Natural killer cell treated with Interleukin-12 subunit alpha and Interleukin-12 subunit beta and Interleukin-15 and Interleukin-18, amount 100 ng/mL, for 72 hours (primary cell): ENCODE results near the gene DNAJC25. TPM values are rescaled to one million over a fixed set of nuclear protein-coding genes. Genes with fewer than 3 reads are reported as not detected.
"Not testable (repeated sequence)": the region's sequence is repeated elsewhere in the genome, so short reads cannot be mapped to it uniquely, and the experiment has no call there.

Experiments used
- ATAC-seq, 2 donors: fragments of 150-1000 bp; cut with Tn5 transposase in 1 of 2; sonication (Bioruptor Pico), chemical (Tn5 transposase) in 1 of 2; 2 replicates each; pipeline ENCODE4 v1.10.0; 2021
- DNase-seq: peaks from one replicate; pipeline ENCODE4 v3.0.0; 2022; ENCODE audit warnings: low spot score
- H3K27ac Mint-ChIP-seq, 2 donors: 1 replicate in 1 of 2; 2 replicates in 1 of 2; pipeline ENCODE4 v1.8.0; 2022; ENCODE audit warnings: mixed read lengths in 2 of 2, mild to moderate bottlenecking in 1 of 2, moderate library complexity in 1 of 2
- H3K27me3 Mint-ChIP-seq, 2 donors: 1 replicate in 1 of 2; 2 replicates in 1 of 2; pipeline ENCODE4 v1.8.0; 2022; ENCODE audit warnings: mixed read lengths in 2 of 2
- H3K36me3 Mint-ChIP-seq: one replicate; pipeline ENCODE4 v1.8.0; 2022; ENCODE audit warnings: mixed read lengths
- H3K4me1 Mint-ChIP-seq, 2 donors: 1 replicate in 1 of 2; 2 replicates in 1 of 2; pipeline ENCODE4 v1.8.0; 2022; ENCODE audit warnings: low read depth in 2 of 2, mixed read lengths in 2 of 2, mild to moderate bottlenecking in 1 of 2
- H3K4me3 Mint-ChIP-seq: one replicate; pipeline ENCODE4 v1.8.0; 2022; ENCODE audit warnings: mixed read lengths
- H3K9me3 Mint-ChIP-seq: 2 replicates; pipeline ENCODE4 v1.8.0; 2022; ENCODE audit warnings: mixed read lengths
- total RNA-seq, 2 donors: library from RNA; stranded (reverse); gene quantifications; one replicate each; pipeline ENCODE4 v1.2.3, GENCODE V29; 2022

The DNAJC25 gene
- total RNA-seq, 2 donors from 2014 or later = 7.0 to 7.2 TPM

GRCh38 chr9:111610149-111610548, 21.0 kb upstream of the DNAJC25 start:
- H3K27me3 Mint-ChIP-seq = peaks cover 44 to 53% of the 10 kb centered on the region in 2 donors
- H3K4me1 Mint-ChIP-seq = no peaks in the 10 kb centered on the region
- H3K9me3 Mint-ChIP-seq = no peaks in the 10 kb centered on the region
- no peak for ATAC-seq
- DNase-seq = no peak
- no peak overlapping the region for H3K27ac Mint-ChIP-seq
- H3K36me3 Mint-ChIP-seq = no peaks in the 10 kb centered on the region
- no peak overlapping the region for H3K4me3 Mint-ChIP-seq

- DNase-seq (no peak), ATAC-seq (no peak)
- H3K9me3 Mint-ChIP-seq = no peaks in the 10 kb centered on the region
- H3K27me3 Mint-ChIP-seq = peaks cover 39 to 47% of the 10 kb centered on the region in 2 donors
- H3K4me3 Mint-ChIP-seq = no peak overlapping the region
- no peak overlapping the region for H3K27ac Mint-ChIP-seq
- H3K36me3 Mint-ChIP-seq = no peaks in the 10 kb centered on the region
- no peaks in the 10 kb centered on the region for H3K4me1 Mint-ChIP-seq
These were observed 20.3 kb upstream of the DNAJC25 start for GRCh38 chr9:111610845-111611244.

DNA sequence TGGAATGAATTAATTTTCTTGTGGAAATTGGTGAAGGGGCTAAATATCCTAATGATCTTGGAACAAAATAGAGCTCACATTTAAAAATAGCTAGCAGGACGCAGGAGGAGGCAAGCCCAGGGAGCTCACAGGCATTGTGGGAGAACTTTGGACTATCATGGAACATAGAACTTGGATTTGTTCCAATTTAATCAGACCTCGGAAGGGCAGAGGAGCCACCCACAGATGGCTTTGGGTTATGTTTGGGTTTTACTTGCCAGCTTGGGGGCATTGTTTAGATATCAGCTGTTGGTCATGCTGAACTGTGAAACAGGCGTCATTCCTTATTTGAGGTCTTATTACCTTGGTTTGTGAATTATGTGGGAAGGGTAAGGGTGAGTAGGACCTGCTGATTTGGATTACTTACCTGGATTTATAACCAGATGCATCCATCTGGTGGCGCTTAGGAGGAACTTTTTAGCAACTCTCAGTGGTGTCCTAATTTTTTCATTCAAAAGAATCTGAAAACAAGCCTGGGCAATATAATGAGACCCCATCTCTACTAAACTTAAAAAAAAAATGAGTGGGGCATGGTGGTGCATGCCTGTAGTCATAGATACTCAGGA, 17.6 kb upstream of the DNAJC25 start:
- H3K36me3 Mint-ChIP-seq = no peaks in the 10 kb centered on the region
- DNase-seq = no peak
- ATAC-seq = no peak
- no peaks in the 10 kb centered on the region for H3K9me3 Mint-ChIP-seq
- H3K4me3 Mint-ChIP-seq = no peak overlapping the region
- no peak overlapping the region for H3K27ac Mint-ChIP-seq
- peaks cover 39 to 52% of the 10 kb centered on the region in 2 donors for H3K27me3 Mint-ChIP-seq
- no peaks in the 10 kb centered on the region for H3K4me1 Mint-ChIP-seq

- H3K36me3 Mint-ChIP-seq = no peaks in the 10 kb centered on the region
- H3K27me3 Mint-ChIP-seq = peaks cover 30 to 32% of the 10 kb centered on the region in 2 donors
- no peaks in the 10 kb centered on the region for H3K4me1 Mint-ChIP-seq
- DNase-seq (no peak), ATAC-seq (no peak)
- no peak overlapping the region for H3K27ac Mint-ChIP-seq
- no peaks in the 10 kb centered on the region for H3K9me3 Mint-ChIP-seq
- H3K4me3 Mint-ChIP-seq = no peak overlapping the region
These were observed 15.2 kb upstream of the DNAJC25 start for GRCh38 chr9:111615928-111616327.

- H3K4me3 Mint-ChIP-seq, H3K36me3 Mint-ChIP-seq, H3K9me3 Mint-ChIP-seq, H3K27ac Mint-ChIP-seq, DNase-seq, H3K4me1 Mint-ChIP-seq, ATAC-seq: not testable (repeated sequence)
- H3K27me3 Mint-ChIP-seq = peaks cover 25 to 31% of the 10 kb centered on the region in 2 donors
These were observed 13.8 kb upstream of the DNAJC25 start for GRCh38 chr9:111617349-111617748.

GRCh38 chr9:111621895-111622480, 9.1 kb upstream of the DNAJC25 start:
- no peak overlapping the region for H3K4me3 Mint-ChIP-seq
- ATAC-seq (no peak), DNase-seq (no peak)
- H3K9me3 Mint-ChIP-seq = no peaks in the 10 kb centered on the region
- H3K36me3 Mint-ChIP-seq = no peaks in the 10 kb centered on the region
- H3K4me1 Mint-ChIP-seq = no peaks in the 10 kb centered on the region
- no peak overlapping the region for H3K27ac Mint-ChIP-seq
- H3K27me3 Mint-ChIP-seq = peaks cover 12 to 15% of the 10 kb centered on the region in 2 donors

GRCh38 chr9:111622626-111623025, 8.5 kb upstream of the DNAJC25 start:
- no peaks in the 10 kb centered on the region for H3K36me3 Mint-ChIP-seq
- no peak overlapping the region for H3K27ac Mint-ChIP-seq
- no peak for DNase-seq

GRCh38 chr9:111627260-111627963, 3.7 kb upstream of the DNAJC25 start:
- Mint-ChIP-seq H3K27me3 (peaks cover 5 to 6% of the 10 kb centered on the region in 2 donors), H3K36me3 (no peaks in the 10 kb centered on the region), H3K9me3 (no peaks in the 10 kb centered on the region), H3K4me3 (no peak overlapping the region), H3K4me1 (peaks cover 6 to 14% of the 10 kb centered on the region in 2 donors), H3K27ac (no peak overlapping the region)
- DNase-seq = no peak
- ATAC-seq = no peak

More at GRCh38 chr9:111622626-111623025, 8.5 kb upstream of the DNAJC25 start:
- ATAC-seq = no peak
- no peaks in the 10 kb centered on the region for H3K9me3 Mint-ChIP-seq
- H3K4me1 Mint-ChIP-seq = no peaks in the 10 kb centered on the region
- peaks cover 12 to 15% of the 10 kb centered on the region in 2 donors for H3K27me3 Mint-ChIP-seq
- no peak overlapping the region for H3K4me3 Mint-ChIP-seq

DNA sequence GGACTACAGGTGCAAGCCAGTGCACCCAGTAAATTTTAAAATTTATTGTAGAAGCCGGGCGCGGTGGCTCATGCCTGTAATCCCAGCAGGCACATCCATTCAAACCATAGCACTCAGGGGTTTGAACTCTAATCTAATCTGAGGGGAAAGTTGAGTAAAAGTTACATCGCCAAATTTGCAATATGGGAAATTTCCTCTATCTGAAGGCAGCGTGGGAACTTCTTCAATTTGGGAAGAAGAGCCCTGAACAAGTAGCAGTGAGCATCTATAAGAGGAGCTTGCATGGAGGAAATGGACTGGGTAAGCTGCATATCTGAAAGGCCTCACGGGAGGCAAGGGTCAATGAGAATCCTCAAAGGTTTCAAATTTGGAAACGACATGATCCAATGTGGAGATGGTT, 2.7 kb upstream of the DNAJC25 start:
- Mint-ChIP-seq H3K9me3 (no peaks in the 10 kb centered on the region), H3K4me3 (no peak overlapping the region), H3K4me1 (peaks cover 16 to 20% of the 10 kb centered on the region in 2 donors), H3K36me3 (no peaks in the 10 kb centered on the region), H3K27me3 (peaks cover 0 to 2% of the 10 kb centered on the region in 2 donors), H3K27ac (no peak overlapping the region)
- ATAC-seq = no peak
- no peak for DNase-seq

DNA sequence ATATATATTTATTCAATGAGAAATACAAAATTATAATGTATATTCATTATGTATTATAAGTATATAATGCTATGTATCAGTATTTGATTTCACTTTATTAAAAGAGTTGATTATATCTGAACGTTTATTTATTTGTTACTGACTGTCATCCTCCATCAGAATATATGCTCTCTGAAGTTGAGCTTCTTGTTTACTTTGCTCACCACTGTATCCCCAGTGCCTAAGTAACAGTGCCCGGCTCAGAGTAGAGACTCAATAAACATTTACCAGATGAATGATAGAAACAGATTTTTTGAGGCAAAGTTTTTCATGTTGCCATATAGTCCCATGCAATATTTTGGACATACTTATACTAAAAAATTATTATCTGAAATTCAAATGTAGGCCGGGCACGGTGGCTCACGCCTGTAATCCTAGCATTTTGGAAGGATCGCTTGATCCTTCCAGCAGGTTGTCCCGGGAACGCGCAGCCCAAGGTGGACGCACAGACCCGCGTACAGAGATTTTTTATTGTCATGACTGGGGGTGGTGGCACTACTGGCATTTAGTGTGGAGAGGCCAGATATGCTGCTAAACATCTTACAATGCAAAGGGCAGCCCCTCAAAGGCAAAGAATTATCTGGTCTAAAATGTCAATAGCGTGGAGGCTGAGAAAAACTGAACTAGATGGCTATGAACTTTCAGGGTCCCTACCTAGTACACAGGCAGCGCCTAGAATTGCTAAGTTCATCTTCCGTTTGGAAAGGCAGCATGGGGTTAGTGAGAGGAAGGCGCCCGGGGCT, 761 bp upstream of the DNAJC25 start:
- H3K27ac Mint-ChIP-seq = peak overlapping the region; percentile 72 to 92
- H3K4me1 Mint-ChIP-seq = peaks cover 34 to 37% of the 10 kb centered on the region in 2 donors
- no peaks in the 10 kb centered on the region for H3K9me3 Mint-ChIP-seq
- no peaks in the 10 kb centered on the region for H3K36me3 Mint-ChIP-seq
- ATAC-seq (peak in 1 of 2 donors; percentile 37), DNase-seq (no peak)
- H3K27me3 Mint-ChIP-seq = peaks cover 0 to 2% of the 10 kb centered on the region in 2 donors
- H3K4me3 Mint-ChIP-seq = peak overlapping the region; percentile 89

- Mint-ChIP-seq H3K4me3 (peak overlapping the region; percentile 89), H3K27me3 (peaks cover 0 to 2% of the 10 kb centered on the region in 2 donors), H3K27ac (peak overlapping the region; percentile 72 to 92), H3K4me1 (peaks cover 38 to 39% of the 10 kb centered on the region in 2 donors), H3K36me3 (no peaks in the 10 kb centered on the region), H3K9me3 (no peaks in the 10 kb centered on the region)
- DNase-seq (no peak), ATAC-seq (no peak)
These were observed 245 bp upstream of the DNAJC25 start for GRCh38 chr9:111630964-111631213.

DNA sequence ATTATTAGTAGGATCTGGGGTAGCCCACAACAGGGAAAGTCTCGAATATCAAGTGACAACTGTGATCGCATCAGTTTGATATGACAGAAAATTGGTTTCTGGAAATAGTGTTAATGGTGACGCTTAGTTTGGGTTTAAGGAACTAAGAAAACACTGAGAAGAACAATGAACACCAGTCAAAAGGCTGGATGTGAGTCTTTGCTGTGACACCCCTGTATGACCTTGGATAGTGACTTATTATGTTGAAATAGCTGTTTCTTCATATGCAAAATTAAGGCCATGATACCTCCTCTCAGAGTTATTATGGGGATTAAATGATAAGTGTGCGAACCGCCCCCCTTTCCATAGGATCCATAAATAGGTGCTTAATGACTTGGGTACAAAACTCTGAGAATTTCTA, 926 bp downstream of the DNAJC25 start:
- Mint-ChIP-seq H3K9me3 (no peaks in the 10 kb centered on the region), H3K27me3 (peaks cover 0 to 2% of the 10 kb centered on the region in 2 donors), H3K36me3 (no peaks in the 10 kb centered on the region)

DNA sequence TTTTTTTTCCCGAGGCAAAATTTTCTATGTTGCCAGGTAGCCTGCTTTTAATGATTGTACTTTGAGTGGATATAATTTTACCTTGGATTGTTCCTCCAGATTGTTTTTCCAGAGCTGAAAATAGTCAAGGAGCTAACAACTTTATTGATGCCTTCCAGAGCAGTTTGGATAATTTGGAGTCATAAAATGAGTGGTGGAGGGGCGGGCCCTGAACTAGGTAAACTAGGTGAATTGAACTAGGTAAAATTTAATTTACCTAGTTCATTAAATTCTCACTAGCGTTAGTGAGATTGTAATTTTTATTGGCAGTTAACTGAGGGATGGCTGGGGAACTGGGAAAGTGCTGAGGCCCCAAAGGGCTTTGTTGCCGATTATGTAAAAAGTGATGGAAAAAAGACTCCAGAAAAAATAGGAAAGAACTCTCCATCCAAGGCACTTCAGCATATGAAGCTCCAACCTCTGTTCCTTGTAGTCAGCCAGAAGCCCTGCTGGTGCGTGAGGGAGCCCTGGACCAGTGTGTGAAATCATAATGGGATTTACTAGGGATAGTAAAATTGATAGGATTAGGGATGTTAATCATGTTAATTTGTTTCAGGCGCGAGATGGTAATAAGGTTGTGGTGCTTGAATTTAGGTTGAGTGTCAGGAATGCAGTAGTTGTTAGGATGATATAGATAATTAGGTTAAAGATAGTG, 1.7 kb downstream of the DNAJC25 start:
- no peaks in the 10 kb centered on the region for H3K36me3 Mint-ChIP-seq
- no peak for ATAC-seq
- peaks cover 0 to 2% of the 10 kb centered on the region in 2 donors for H3K27me3 Mint-ChIP-seq
- peak overlapping the region; percentile 89 for H3K4me3 Mint-ChIP-seq
- DNase-seq = no peak
- H3K9me3 Mint-ChIP-seq = no peaks in the 10 kb centered on the region
- peak overlapping the region in 1 of 2 donors; percentile 89 for H3K27ac Mint-ChIP-seq
- peaks cover 38 to 39% of the 10 kb centered on the region in 2 donors for H3K4me1 Mint-ChIP-seq

More for the DNA sequence above, 926 bp downstream of the DNAJC25 start:
- Mint-ChIP-seq H3K4me3 (peak overlapping the region; percentile 89), H3K27ac (peak overlapping the region; percentile 72 to 89), H3K4me1 (peaks cover 38 to 39% of the 10 kb centered on the region in 2 donors)
- ATAC-seq (no peak), DNase-seq (no peak)
